Measurements from ENCODE around the gene KASH5.

The KASH5 gene

DNA sequence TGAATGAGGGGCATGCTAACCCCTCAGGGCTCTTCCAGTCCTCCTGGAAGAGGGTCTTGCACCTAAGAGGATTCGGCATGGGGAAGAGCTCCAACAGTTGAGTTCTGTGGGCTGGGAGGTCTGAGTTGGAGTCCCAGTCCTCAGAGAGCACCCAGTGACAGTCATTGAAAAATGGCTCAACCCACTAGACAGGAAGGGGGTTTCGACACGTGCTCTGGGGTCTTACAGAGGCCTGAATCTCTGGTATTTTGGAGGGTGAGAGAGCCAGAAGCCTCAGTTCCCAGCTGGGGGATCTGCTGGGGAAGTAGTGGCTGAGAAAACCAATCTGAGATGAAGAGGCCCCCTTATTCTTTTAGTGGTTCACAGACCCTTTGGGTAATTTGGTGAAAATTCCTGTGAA, 26.2 kb downstream of the KASH5 start:
- no peaks in the 10 kb centered on the region for H3K36me3 ChIP-seq (ENCODE audit: control insufficient read depth in 2 of 2, insufficient read depth in 2 of 2, low read length in 2 of 2)
- no peaks in the 10 kb centered on the region for H3K9me3 ChIP-seq (ENCODE audit: control insufficient read depth in 2 of 2, low read length in 2 of 2)

GRCh38 chr19:49415102-49415809, 27.2 kb downstream of the KASH5 start:
- Histone ChIP-seq H3K27me3 (ENCODE audit: control insufficient read depth in 1 of 2, insufficient read depth in 2 of 2, low read length in 2 of 2) (peaks cover 23 to 42% of the 10 kb centered on the region in 2 donors), H3K27ac (ENCODE audit: low read length) (no peak overlapping the region), H3K4me3 (ENCODE audit: low read length in 2 of 2) (no peak overlapping the region), H3K36me3 (ENCODE audit: control insufficient read depth in 2 of 2, insufficient read depth in 2 of 2, low read length in 2 of 2) (no peaks in the 10 kb centered on the region), H3K4me1 (ENCODE audit: control insufficient read depth, insufficient read depth, low read length) (no peaks in the 10 kb centered on the region), H3K9ac (ENCODE audit: low read length in 2 of 2) (no peak overlapping the region), H3K9me3 (ENCODE audit: control insufficient read depth in 2 of 2, low read length in 2 of 2) (no peaks in the 10 kb centered on the region)

More for the DNA sequence above, 26.2 kb downstream of the KASH5 start:
- Histone ChIP-seq H3K4me3 (ENCODE audit: low read length in 2 of 2) (no peak overlapping the region), H3K27ac (ENCODE audit: low read length) (no peak overlapping the region), H3K4me1 (ENCODE audit: control insufficient read depth, insufficient read depth, low read length) (no peaks in the 10 kb centered on the region), H3K9ac (ENCODE audit: low read length in 2 of 2) (no peak overlapping the region), H3K27me3 (ENCODE audit: control insufficient read depth in 1 of 2, insufficient read depth in 2 of 2, low read length in 2 of 2) (peaks cover 16 to 36% of the 10 kb centered on the region in 2 donors)

DNA sequence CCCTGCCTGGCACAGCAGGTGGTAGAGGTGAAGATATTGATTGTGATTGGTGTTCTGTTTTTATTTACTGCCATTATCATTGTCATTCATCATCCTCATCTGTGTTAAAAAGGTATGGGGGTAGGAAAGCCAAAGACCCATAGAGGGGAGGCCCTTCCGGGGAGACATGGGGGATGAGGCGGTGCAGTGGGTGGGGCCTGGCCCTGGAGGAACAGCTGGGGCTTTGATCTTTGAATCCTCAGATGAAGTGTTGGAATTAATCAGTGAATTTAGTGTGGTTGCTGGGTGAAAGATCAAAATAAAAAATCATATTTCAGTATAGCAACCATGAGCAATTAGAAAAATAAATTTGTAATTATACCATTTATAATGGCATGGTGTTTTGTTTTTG, 27.8 kb downstream of the KASH5 start:
- peaks cover 27 to 43% of the 10 kb centered on the region in 2 donors for H3K27me3 ChIP-seq (ENCODE audit: control insufficient read depth in 1 of 2, insufficient read depth in 2 of 2, low read length in 2 of 2)
- H3K4me1 ChIP-seq (ENCODE audit: control insufficient read depth, insufficient read depth, low read length): no peaks in the 10 kb centered on the region
- no peaks in the 10 kb centered on the region for H3K36me3 ChIP-seq (ENCODE audit: control insufficient read depth in 2 of 2, insufficient read depth in 2 of 2, low read length in 2 of 2)
- H3K9me3 ChIP-seq (ENCODE audit: control insufficient read depth in 2 of 2, low read length in 2 of 2): no peaks in the 10 kb centered on the region
- H3K27ac ChIP-seq (ENCODE audit: low read length): no peak overlapping the region
- no peak overlapping the region for H3K9ac ChIP-seq (ENCODE audit: low read length in 2 of 2)
- H3K4me3 ChIP-seq (ENCODE audit: low read length in 2 of 2): no peak overlapping the region

GRCh38 chr19:49417088-49417487, 29.0 kb downstream of the KASH5 start:
- peaks cover 2% of the 10 kb centered on the region for H3K4me1 ChIP-seq (ENCODE audit: control insufficient read depth, insufficient read depth, low read length)
- H3K27ac ChIP-seq (ENCODE audit: low read length): no peak overlapping the region
- H3K27me3 ChIP-seq (ENCODE audit: control insufficient read depth in 1 of 2, insufficient read depth in 2 of 2, low read length in 2 of 2): peaks cover 36 to 53% of the 10 kb centered on the region in 2 donors
- H3K4me3 ChIP-seq (ENCODE audit: low read length in 2 of 2): no peak overlapping the region
- H3K36me3 ChIP-seq (ENCODE audit: control insufficient read depth in 2 of 2, insufficient read depth in 2 of 2, low read length in 2 of 2): no peaks in the 10 kb centered on the region
- H3K9ac ChIP-seq (ENCODE audit: low read length in 2 of 2): no peak overlapping the region
- H3K9me3 ChIP-seq (ENCODE audit: control insufficient read depth in 2 of 2, low read length in 2 of 2): no peaks in the 10 kb centered on the region

DNA sequence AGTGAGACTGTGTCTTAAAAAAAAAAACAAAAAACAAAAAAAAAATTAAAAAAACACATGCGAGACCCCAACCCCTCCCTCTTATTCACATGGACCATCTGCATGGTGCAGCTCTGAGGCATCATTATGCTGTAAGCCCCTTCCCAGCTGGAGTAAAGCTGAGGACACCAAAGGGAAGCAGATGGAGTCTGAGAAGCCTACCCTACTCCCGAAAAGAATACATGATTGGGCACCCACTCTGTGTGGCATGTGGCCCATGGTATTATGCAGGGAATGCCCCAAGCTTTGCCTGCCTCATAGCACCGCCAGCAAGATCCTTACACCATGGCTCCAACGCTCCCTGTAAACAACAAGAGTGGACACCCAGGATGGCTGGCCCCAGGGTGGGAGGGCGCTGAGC, 30.5 kb downstream of the KASH5 start:
- Histone ChIP-seq H3K4me1 (ENCODE audit: control insufficient read depth, insufficient read depth, low read length) (peaks cover 14% of the 10 kb centered on the region), H3K9me3 (ENCODE audit: control insufficient read depth in 2 of 2, low read length in 2 of 2) (no peaks in the 10 kb centered on the region), H3K4me3 (ENCODE audit: low read length in 2 of 2) (no peak overlapping the region), H3K36me3 (ENCODE audit: control insufficient read depth in 2 of 2, insufficient read depth in 2 of 2, low read length in 2 of 2) (no peaks in the 10 kb centered on the region), H3K27me3 (ENCODE audit: control insufficient read depth in 1 of 2, insufficient read depth in 2 of 2, low read length in 2 of 2) (peaks cover 48 to 61% of the 10 kb centered on the region in 2 donors), H3K9ac (ENCODE audit: low read length in 2 of 2) (no peak overlapping the region), H3K27ac (ENCODE audit: low read length) (no peak overlapping the region)

DNA sequence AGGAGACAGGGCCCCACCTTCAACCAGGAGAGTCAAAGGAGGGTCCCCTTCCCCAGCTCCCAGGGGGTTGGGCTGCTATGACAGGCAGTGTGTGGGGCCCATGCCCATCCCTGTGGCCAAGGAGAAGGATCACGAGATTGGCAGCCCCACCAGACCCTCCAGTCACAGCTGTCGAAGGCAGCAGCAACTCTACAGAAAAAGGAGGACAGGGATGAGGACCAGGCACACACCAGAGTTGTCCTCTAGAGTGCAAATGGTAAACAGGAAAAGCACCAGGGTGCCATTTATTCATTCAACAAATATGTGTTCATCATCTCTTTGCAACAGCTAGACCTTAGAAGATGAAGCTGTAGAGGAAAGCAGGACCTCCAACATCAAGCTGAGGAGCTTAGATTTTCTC, 31.1 kb downstream of the KASH5 start:
- Histone ChIP-seq H3K27me3 (ENCODE audit: control insufficient read depth in 1 of 2, insufficient read depth in 2 of 2, low read length in 2 of 2) (peaks cover 52 to 65% of the 10 kb centered on the region in 2 donors), H3K9me3 (ENCODE audit: control insufficient read depth in 2 of 2, low read length in 2 of 2) (no peaks in the 10 kb centered on the region), H3K27ac (ENCODE audit: low read length) (no peak overlapping the region), H3K4me3 (ENCODE audit: low read length in 2 of 2) (no peak overlapping the region), H3K36me3 (ENCODE audit: control insufficient read depth in 2 of 2, insufficient read depth in 2 of 2, low read length in 2 of 2) (no peaks in the 10 kb centered on the region), H3K9ac (ENCODE audit: low read length in 2 of 2) (no peak overlapping the region), H3K4me1 (ENCODE audit: control insufficient read depth, insufficient read depth, low read length) (peaks cover 17% of the 10 kb centered on the region)

- Histone ChIP-seq H3K4me3 (ENCODE audit: low read length in 2 of 2) (no peak overlapping the region), H3K36me3 (ENCODE audit: control insufficient read depth in 2 of 2, insufficient read depth in 2 of 2, low read length in 2 of 2) (no peaks in the 10 kb centered on the region), H3K27ac (ENCODE audit: low read length) (no peak overlapping the region), H3K4me1 (ENCODE audit: control insufficient read depth, insufficient read depth, low read length) (peaks cover 17% of the 10 kb centered on the region), H3K9ac (ENCODE audit: low read length in 2 of 2) (no peak overlapping the region), H3K27me3 (ENCODE audit: control insufficient read depth in 1 of 2, insufficient read depth in 2 of 2, low read length in 2 of 2) (peaks cover 57 to 68% of the 10 kb centered on the region in 2 donors), H3K9me3 (ENCODE audit: control insufficient read depth in 2 of 2, low read length in 2 of 2) (no peaks in the 10 kb centered on the region)
Observed at GRCh38 chr19:49420227-49420626, 32.2 kb downstream of the KASH5 start.

GRCh38 chr19:49421039-49421877, 33.2 kb downstream of the KASH5 start:
- no peak overlapping the region for H3K27ac ChIP-seq (ENCODE audit: low read length)
- no peak overlapping the region for H3K4me3 ChIP-seq (ENCODE audit: low read length in 2 of 2)
- no peaks in the 10 kb centered on the region for H3K36me3 ChIP-seq (ENCODE audit: control insufficient read depth in 2 of 2, insufficient read depth in 2 of 2, low read length in 2 of 2)
- H3K9ac ChIP-seq (ENCODE audit: low read length in 2 of 2): no peak overlapping the region
- H3K9me3 ChIP-seq (ENCODE audit: control insufficient read depth in 2 of 2, low read length in 2 of 2): no peaks in the 10 kb centered on the region
- H3K4me1 ChIP-seq (ENCODE audit: control insufficient read depth, insufficient read depth, low read length): peaks cover 17% of the 10 kb centered on the region
- H3K27me3 ChIP-seq (ENCODE audit: control insufficient read depth in 1 of 2, insufficient read depth in 2 of 2, low read length in 2 of 2): peaks cover 68 to 75% of the 10 kb centered on the region in 2 donors

DNA sequence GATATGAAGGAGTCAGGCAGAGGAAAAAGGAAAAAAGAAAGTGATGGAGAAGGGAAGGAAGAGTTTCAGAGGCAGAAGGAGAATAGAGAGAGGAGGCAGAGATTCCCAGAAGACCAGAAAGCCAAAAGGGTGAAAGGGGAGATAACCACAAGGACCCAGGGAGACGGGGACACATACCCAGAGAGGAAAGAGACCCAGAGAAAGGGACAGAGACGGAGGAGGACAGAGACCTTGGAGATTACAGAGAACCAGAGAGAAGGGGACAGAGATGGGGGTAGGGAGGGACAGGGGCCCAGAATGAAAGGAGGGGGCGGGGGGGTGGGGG, 33.8 kb downstream of the KASH5 start:
- Histone ChIP-seq H3K9me3 (ENCODE audit: control insufficient read depth in 2 of 2, low read length in 2 of 2) (no peaks in the 10 kb centered on the region), H3K4me1 (ENCODE audit: control insufficient read depth, insufficient read depth, low read length) (peaks cover 17% of the 10 kb centered on the region), H3K27ac (ENCODE audit: low read length) (no peak overlapping the region), H3K27me3 (ENCODE audit: control insufficient read depth in 1 of 2, insufficient read depth in 2 of 2, low read length in 2 of 2) (peaks cover 74 to 76% of the 10 kb centered on the region in 2 donors), H3K9ac (ENCODE audit: low read length in 2 of 2) (no peak overlapping the region), H3K36me3 (ENCODE audit: control insufficient read depth in 2 of 2, insufficient read depth in 2 of 2, low read length in 2 of 2) (no peaks in the 10 kb centered on the region), H3K4me3 (ENCODE audit: low read length in 2 of 2) (no peak overlapping the region)

DNA sequence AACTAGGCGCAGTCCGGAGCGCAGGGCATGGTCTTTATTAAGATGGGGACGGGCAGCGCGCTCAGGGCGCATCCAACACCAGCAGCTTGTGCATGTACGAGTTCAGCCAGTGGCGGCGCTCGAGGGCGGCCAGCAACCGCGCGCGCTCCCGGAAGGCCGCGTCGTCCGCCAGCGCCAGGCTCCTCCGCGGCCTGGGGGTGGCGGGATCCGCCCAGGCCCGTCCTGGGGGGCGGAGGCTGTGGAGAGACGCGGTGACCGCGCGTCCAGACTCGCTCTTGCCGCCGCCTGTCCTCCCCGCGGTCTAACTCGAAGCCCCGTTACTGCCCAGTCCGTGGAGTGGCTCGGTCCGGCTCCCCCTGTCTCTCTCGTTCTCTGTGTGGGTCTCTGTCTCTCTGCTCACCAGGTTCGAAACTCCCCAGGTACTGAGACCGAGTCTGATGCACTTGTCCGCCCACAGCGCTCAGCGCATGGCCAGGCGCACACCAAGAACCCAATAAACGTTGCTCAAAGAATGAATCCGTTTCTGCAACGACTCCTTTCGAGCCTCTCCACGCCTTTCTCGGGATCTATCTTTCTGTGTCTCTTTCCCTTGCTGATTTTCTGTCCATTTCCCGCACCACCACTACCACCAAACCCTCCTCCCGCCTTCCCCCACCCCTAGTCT, 34.5 kb downstream of the KASH5 start:
- Histone ChIP-seq H3K36me3 (ENCODE audit: control insufficient read depth in 2 of 2, insufficient read depth in 2 of 2, low read length in 2 of 2) (no peaks in the 10 kb centered on the region), H3K27me3 (ENCODE audit: control insufficient read depth in 1 of 2, insufficient read depth in 2 of 2, low read length in 2 of 2) (peaks cover 76 to 78% of the 10 kb centered on the region in 2 donors), H3K9ac (ENCODE audit: low read length in 2 of 2) (no peak overlapping the region)

More for the DNA sequence above, 34.5 kb downstream of the KASH5 start:
- Histone ChIP-seq H3K4me1 (ENCODE audit: control insufficient read depth, insufficient read depth, low read length) (peaks cover 17% of the 10 kb centered on the region), H3K4me3 (ENCODE audit: low read length in 2 of 2) (peak overlapping the region; percentile 31 to 54), H3K27ac (ENCODE audit: low read length) (no peak overlapping the region), H3K9me3 (ENCODE audit: control insufficient read depth in 2 of 2, low read length in 2 of 2) (no peaks in the 10 kb centered on the region)
